Stimulated activated CD8-positive, alpha-beta memory T cell treated with anti-CD3 and anti-CD28 coated beads, Interleukin-12 subunit alpha, Interleukin-12 subunit beta, amount 100 ng/mL, for 1 hour (primary cell): ENCODE measurements around the gene PEX11A.

Experiments used
- DNase-seq: peaks from one replicate; pipeline ENCODE4 v3.0.0-alpha.2; 2020; ENCODE audit warnings: low read depth

Gene PEX11A

DNA sequence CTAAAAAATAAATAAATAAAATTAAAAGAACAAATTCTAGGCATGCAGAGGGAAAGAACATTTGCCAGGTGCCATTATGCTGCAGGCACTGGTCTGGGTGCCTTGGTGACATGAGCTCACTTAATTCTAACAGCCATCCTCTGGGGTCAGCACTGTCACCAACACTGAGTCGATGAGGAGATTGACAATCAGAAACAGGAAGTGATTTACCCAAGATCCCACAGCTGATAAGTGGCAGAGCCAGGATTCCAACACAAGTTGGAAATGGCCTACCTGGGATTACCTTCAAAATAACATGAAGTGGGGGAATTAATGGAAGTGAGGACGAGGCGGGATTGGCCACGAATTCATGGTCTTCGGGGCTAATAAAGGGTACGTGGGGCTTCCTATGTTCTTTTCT is 14.9 kb downstream of the PEX11A start:
- DNase-seq = no peak

DNA sequence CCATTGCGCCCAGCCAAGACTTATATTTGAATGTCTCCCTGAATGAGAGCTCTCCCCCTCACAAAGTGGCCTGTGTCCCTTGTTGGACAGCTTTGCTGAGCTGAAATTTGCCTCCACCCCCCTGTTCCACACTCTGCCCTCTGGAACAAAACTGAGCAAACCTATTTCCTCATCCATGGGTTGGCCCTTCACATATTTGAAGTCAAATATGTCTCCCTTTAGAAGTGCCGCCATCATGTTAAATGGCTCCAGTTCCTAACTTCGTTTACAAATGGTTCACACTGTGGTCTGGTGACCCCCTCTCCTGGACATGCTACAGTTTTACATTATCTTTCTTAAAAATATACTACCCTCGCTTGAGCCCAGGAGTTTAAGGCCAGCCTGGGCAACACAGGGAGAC is 16.0 kb downstream of the PEX11A start:
- DNase-seq = no peak

DNA sequence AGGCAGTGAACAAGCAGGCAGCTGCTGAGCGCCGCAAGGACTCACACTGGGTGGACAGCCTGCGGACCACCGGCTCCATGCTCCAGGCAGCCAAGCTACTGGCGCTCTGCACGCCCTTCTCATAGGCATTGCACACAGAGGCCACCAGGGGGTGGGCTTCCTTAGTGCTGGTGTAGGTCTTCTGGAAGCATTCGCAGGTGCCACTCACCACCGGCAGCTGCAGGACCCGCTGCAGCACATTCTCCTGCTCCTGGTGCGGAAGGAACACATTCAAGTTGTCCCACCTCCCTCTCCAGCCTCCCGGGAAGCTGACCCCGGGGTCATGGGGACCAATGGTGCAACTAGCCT is 17.4 kb downstream of the PEX11A start:
- DNase-seq = no peak

DNA sequence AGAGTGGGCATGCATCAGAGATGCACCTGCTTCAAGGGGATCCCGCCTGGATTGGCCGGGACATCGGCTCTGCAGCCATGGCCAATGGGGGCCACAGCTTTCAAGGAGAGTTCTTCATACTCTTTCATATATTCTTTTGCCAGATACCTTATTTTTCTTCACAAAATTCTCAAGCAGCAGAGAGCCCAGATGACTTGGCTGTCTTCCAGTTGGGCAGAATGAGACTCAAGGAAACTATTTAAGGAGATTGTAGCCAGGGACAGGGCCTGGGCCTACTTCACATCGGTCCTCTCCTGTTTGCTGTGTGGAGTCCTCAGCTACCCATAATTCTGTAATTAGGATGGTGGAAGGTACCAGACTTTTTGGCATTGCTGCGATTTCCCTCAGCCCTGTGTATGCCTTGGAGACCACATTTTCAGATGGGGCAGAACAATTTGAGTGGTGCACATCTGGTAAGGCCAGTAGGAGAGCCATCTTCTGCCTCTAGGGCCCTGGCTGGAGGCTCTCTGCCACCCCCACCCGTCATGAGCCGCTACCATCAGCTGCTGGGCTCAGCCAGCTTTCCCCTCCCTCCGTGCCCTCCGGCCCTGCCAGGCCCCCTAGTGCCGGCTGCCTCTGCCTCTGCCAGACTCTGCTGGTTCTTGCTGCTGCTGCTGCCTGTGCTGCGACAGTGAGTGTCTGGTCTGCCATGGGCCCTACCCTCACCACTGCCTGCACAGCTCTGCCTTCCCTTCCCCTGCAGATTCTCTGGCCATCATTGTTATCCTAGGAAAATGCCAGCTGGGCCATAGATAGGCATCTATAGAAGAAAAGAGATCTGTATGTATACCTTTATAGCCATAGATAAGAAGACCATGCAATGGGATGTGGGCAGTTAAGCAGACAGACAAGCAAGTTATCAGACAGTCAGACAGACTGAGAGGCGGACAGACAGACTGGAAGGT is 18.1 kb downstream of the PEX11A start:
- DNase-seq = no peak

DNA sequence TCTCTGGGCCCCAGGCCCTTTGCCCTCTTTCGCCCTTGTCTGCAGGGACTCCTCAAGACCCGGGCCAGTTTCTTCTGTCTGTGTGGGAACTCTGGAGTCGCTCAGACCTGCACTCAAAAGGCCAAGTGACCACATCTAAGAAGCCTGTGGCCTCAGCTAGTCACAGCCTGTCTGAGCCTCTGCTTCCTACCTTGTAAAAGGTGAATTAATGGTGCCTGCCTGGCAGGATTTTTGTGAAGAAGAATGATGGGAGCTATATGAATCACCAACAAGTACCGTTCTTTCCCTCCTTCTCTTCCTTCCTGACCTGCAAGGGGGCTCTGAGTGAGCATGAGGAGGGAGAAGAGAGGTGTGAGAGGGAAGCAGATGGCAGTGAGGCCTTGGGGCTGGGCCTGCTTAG is 18.9 kb downstream of the PEX11A start:
- DNase-seq = no peak

DNA sequence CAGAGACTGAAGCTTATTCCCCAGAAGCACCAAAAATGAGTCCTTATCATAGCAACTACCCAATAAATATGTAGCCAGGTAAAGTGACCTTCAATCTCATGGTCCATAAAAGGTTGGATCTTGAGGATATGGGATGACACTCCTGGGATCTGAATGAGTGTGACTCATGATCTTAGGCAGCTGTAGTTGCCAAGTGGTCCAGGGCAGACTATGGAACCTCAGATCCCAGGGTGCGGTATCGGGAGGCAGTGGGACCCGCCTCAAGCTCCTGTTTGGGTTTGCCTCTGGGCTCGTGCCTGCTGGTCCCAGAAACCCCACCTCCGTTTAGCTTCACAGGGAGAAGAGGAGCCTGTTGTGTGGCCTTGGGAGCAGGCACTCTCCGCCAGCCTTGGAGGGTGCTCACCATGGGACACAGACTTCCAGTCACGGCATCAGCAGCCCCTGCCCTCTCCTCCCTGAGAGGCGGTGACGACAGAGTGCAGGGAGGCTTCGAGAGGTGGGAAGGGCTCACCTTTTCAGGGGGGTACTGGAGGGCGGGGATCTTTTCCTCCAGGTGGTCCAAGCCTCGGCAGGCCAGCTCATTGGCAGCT is 19.5 kb downstream of the PEX11A start:
- no peak for DNase-seq

DNA sequence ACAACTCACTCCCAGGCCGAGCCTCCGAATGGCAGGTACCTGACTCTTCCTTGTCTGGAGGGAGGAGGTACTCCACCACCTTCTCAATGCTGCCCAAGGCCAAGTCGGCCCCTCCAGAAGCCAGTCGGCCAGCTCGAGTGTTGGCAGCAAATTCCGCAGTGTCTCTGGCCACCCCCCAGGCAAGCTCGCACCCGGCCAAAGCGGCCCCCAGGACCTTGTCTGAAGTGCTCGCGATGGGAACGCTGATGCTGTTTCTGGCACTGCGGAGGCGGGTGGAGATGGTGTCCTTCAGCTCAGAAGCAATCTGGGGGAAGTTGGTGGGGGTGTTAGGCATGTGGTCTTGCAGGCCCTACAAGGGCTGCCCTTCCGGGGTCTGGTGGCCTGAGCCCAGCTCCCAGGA is 20.6 kb downstream of the PEX11A start:
- DNase-seq = no peak

DNA sequence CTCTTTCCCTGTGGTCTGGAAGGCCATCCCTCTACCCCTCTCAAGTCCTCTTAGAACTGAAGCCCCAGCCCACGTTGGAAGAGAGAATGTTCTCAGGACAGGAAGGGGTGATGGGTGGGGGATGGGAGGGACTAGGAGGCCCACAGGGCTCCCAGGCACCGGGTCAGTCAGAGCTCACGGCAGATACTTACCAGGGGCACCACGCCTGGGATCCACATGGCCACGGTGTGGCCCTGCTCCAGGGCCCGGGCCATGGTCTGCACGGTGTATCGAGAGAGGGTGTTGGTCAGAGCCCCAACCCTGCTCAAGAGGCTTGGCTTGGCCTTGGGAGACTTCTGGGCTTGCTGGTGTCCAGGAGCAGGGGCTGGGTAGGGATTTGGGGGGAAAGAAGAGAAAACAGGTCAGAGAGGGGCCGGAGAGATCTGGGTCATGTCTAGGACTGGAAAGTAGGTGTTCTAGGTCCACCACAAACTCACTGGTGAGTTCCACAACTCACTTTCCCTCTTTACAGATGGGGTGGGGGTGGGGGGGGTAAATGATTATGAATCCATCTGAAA is 21.2 kb downstream of the PEX11A start:
- no peak for DNase-seq

DNA sequence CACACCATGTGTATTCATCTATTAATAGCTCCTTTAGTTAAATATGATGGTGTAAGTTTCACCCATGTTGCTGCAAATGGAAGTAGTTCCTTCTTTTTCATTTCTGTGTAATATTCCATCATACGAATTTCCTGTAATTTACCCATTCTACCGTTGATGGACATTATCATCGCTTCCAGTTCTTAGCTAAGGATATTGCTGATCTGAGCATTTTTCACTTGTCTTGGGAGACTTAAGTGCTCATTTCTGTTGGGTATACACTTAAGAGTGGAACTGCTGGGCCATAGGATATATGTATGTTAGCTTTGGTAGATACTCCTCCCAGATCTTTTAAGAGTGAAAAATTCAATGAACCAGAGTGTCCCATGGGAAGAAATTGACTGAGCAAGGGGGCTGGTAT is 22.4 kb downstream of the PEX11A start:
- no peak for DNase-seq

DNA sequence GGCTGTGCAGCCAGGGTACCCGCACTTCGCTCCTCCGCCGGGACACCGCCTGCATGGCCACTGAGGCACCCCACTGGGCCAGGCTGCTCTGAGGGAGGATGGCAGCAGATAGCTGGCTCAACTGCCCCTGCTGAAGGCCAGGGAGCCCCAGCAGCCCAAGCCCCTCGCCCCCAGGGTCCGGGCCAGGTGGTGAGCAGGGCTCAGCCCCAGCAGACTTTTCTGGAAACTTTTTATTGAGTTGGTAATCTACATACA is 22.9 kb downstream of the PEX11A start:
- no peak for DNase-seq

DNA sequence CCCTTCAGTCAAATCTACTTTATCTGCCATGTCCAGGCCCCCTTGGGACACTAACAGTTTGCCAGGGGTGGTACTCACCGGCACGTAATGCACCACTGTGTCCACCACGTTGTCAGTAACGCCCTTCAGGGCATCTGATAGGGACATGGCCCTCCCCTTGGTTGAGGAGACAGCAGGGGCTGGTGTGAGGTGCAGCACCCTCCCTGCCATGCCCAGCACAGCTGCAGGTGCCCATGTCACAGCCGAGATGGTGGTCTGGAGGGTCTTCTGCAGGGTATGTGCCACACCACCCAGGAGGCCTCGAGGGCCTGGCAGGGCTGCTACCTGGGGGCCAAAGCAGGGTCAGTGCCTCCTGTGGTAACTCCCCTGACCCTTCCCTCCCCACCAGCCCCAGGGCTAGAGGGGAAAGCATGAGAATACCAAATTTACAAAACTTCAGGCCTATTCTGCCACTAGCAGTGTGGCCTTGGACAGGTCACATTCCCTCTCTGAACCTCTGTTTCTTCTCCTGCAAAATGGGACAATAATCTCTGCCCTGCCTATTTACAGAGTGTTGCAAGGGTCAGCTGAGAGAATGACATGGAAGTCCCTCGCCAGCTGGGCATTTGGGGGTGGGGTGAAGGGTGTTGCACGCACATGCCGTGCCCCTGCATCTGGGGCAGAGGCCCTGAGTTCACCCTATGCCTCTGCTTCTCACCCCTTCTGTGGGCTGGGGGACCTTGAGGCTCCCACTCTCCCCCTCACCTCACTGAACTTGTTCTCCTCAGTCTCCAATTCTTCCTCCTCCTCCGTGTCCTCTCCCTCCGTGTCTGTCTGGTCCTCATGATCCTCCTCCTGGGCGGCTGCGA is 23.5 kb downstream of the PEX11A start:
- DNase-seq = no peak

DNA sequence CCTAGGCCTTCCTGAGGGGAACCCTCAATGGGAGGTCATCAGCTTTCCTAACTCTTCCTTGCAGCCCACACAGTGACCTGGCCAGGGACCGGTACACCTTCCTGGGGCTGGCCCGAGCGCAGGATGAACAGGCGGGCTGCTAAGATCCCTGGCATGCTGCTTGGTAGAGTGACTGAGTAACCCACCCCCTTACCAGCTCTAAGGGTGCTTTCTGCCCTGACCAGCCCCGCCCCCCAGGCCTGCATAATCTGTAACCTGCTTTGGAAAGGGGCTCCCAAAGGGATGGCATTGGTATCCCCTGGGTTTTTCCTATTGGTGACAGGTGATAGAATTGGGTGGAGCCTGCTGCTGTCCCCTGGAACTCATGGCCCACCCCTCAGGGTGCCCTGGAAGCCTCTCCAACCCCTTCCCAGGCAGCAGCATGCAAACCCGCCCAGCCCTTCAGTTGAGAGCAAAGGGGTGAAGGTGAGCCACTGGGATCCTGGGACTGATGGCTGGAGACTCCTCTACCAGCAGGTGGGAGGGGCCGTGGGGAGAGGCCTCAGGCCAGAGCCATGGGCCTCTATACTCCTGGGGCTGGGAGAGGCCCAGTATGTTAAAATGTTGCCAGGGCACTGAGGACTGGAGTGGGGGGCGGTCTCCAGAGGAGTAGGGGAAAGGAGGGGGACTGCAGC is 24.2 kb downstream of the PEX11A start:
- DNase-seq = no peak

DNA sequence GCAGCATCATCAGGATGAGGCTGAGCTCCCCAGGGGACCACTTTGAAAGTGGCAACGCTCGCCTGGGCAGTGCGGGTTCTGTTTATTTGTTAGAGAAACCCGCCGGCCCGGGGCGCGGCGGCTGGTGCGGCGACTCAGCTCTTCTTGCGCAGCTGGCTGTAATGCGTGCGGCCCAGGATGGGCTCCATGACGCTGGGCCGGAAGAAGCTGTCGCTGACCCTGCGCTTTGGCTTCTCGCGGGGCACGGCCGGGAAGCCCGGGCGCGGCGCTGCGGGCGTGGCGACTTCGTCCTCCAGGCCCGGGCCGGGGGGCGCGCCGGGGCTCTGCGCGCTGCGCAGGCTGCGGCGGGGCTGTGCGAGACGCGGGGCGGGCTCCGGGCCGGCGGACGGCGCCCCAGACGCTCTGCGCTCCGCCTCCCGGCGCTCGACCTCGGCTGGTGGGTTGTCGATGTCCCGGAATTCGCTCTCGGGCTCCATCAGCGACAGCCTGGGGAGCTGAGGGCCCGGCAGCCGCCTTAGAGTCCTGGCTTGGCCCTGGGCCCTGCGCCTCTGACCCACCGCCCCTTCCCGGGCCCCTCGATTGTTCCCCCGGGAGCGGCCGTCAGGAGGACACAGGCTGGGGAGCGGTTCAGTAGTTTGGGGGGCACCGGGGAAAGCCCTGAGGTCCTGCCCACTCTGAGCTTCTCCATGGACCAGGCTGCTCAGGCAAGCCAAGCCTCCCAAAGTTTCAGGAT is 24.9 kb downstream of the PEX11A start:
- DNase-seq = no peak

DNA sequence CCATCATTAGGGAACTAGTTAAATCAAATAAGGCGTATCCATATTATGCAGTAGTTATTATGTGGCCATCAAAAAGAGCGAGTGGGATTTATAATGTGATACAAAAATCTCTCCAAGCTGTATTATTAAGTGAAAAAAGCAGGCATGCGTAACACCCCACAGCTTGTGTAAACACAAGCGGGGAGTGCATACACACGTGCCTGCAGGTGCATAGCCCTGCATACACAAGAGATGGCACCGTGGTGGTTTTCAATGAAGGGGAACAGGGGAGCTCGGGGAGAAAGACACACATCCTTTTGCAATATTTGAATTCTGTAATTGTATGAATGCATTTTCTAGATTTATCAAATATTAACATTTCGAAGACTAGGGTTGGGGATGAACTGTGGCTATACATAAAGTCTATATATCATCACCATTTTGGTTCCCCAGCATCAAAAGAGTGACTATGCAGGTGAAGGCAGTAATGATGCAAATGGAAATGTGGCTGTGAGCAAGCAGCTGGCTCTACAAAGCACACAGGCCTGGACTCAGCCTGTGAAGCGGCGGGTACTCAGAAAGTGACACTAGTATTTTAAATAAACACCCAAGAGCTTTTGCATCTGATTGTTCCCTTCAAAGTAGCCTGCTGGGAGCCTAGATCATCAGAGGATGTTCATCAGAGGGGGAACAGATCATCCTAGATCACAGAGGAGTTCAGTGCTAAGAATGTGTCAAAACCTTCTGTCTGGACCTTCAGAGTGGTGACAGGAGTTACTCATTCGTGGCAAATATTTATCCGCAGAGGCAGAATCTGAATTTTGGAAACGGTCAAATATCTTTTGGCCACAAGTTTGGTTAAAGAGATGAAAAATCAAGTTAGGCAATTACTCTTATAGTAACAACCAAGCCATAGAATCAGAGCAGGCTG is 25.9 kb downstream of the PEX11A start:
- no peak for DNase-seq

DNA sequence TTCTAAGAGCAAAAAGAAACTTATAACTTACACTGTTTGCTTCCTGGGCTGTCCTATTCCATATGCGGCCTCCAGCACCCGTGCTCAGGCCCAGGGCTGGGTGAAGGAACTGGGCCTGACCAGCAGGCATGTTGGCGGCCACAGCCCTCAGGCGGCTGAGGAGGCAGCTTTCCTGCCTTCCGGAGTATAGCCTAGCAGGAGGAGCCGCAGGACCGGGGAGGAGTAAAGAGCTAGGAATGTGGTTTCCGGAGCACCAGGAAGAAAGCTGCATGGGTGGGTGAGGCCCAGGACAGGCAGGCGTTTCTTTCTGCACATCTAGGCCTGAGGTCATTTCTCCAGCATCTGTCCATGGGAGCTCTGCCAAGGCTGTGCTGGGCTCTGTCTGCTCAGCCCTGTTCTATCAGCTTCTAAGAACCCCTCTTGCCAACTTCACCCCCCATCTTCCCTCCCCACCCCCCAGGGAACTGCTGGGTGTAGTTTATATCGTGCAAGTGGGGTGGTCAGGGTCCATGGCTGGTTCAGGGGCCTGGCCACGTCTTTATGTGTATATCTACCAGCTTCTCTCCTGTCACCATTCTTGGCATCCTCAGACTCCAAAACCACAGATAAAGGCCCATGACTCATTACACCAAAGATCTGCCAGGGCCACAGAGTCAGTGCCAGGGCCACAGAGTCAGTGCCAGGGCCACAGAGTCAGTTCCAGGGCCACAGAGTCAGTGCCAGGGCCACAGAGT is 27.5 kb downstream of the PEX11A start:
- DNase-seq = no peak

DNA sequence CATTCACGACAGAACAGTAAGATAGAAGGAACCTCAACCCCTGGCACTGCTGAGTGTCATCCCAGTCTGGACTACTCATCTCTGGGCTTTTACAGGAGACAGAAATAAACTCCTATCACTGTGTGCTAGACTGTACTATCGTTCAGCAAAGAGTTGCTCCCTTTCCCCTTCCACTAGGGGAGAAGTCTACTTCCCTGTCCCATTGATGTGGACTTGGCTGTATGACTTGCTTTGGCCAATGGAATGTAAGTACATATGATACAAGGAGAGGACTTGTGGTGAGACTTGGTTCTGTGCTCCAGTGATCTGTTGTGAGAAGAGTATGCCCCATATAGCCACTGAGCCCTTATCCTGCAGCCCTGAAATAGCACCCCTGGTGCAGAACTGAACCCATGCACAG is 30.0 kb downstream of the PEX11A start:
- no peak for DNase-seq

DNA sequence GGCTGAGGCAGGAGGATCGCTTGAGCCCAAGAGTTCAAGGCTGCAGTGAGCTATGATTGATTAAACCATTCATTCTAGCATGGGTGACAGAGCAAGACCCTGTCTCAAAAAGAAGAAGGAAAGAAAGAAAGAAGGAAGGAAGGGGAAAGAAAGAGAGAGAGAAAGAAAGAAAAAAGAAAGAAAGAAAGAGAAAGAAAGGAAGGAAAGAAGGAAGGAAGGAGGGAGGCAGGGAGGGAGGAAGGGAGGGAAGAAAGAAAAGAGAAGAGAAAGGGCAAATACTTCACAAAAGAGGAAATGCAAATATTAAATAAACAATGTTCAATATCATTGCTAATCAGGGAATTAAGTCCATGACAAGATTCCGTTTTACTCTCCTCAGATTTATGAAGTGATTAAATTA is 31.3 kb downstream of the PEX11A start:
- DNase-seq = no peak

DNA sequence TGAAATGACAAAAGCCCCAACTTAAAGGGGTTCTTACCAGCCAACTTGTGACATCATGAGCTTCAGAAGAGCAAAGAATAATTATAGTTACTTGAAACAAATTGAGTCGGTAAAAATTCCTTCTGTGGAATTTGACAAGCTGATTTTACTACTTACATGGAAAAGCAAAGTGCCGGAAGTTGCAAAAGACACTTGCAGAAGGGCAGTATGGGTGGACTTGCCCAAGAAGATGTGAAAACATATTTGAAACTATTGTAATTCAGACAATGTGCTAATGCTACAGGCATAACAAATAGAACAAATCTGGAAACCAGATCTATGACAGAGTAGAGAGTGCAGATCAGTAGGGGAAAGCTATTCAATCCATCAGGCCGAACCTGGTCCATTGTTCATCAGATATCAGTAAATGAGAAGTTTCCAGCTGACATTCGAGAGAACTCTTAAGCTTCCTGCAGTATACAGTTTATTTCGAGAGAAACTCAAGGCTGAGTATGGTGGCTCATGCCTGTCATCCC is 32.8 kb downstream of the PEX11A start:
- no peak for DNase-seq

DNA sequence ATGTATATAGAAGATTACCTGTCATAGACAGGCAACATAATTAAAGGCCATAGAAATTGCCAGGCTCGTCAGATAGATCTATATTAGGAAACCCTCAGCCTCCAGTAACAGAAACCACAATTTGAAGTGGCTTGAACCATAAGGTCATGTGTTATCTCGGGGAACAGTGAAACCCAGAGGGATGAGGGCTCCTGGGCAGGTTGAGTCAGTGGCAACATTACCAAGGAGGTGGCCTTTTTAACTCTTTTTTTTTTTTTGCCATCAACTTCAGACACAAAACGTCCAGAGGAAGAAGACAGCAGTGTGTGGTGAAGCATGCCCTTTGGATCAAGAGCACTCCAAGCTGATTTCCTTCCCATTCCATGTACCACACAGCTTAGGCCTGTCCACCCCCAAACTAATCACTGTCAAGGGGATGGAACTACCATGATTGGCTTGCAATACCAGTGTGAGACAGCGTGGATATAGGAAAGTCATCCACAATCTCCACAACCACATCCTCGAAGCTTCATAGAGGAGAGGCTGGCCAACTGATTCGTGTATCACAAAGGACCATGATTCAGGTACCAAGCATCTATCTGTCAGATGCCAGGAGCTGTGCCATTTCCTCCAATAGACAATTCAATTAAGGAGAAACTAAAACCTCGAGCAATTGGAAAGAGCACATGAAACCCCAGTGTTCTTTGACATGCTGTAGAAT is 34.3 kb downstream of the PEX11A start:
- no peak for DNase-seq
